Hepatocyte (in vitro differentiated cells): ENCODE measurements around the gene NARS2.

ENCODE experiments used
- EZH2 ChIP-seq: fragments of 200-600 bp; sonication (generic); IDR thresholded peaks from 2 replicates; pipeline ENCODE4 v1.6.1; 2016; ENCODE audit warnings: antibody characterized with exemption, mild to moderate bottlenecking, borderline replicate concordance
- EZH2phosphoT487 ChIP-seq: fragments of 200-600 bp; sonication (generic); IDR thresholded peaks from one replicate; pipeline ENCODE4 v1.6.1; 2018; ENCODE audit warnings: antibody characterized with exemption, mild to moderate bottlenecking, low read depth, moderate library complexity; ENCODE audit not compliant: unreplicated experiment, severe bottlenecking
- TF ChIP-seq, protein P1 (sequence below): fragments of 200-600 bp; sonication (generic); IDR thresholded peaks from 2 replicates; pipeline ENCODE4 v1.5.1; 2016; ENCODE audit warnings: antibody characterized with exemption, mild to moderate bottlenecking; ENCODE audit not compliant: poor library complexity

DNA sequence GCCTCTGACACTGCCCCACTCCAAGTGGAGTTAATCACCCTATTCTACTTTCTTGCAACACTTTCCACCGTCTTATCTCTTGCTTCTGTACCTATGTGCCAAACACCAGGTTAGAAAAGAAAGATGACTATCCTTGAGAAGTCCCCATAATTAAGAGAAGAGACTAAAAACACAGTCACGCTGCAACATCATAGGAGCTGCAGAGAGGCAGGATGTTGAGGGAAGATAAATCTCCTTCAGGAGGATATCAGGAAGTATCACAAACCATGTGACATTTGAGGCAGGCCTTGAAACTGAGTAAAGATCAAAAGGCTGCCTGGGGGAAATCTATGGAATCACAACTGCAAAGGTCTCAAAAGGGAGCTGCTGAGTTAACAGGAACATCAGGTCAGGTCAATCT is 181.8 kb downstream of the NARS2 start:
- no peak for TF ChIP-seq EZH2
- TF ChIP-seq, protein P1, sequence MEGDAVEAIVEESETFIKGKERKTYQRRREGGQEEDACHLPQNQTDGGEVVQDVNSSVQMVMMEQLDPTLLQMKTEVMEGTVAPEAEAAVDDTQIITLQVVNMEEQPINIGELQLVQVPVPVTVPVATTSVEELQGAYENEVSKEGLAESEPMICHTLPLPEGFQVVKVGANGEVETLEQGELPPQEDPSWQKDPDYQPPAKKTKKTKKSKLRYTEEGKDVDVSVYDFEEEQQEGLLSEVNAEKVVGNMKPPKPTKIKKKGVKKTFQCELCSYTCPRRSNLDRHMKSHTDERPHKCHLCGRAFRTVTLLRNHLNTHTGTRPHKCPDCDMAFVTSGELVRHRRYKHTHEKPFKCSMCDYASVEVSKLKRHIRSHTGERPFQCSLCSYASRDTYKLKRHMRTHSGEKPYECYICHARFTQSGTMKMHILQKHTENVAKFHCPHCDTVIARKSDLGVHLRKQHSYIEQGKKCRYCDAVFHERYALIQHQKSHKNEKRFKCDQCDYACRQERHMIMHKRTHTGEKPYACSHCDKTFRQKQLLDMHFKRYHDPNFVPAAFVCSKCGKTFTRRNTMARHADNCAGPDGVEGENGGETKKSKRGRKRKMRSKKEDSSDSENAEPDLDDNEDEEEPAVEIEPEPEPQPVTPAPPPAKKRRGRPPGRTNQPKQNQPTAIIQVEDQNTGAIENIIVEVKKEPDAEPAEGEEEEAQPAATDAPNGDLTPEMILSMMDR, result no peak
- TF ChIP-seq EZH2phosphoT487, result no peak
